Liver (tissue), 9 donors: ENCODE results near the gene ARMC2. TPM values are rescaled to one million over a fixed set of nuclear protein-coding genes. Genes with fewer than 3 reads are reported as not detected.

Source experiments
- DNase-seq: peaks from one replicate; pipeline ENCODE4 v3.0.0-alpha.2; 2017; ENCODE audit warnings: low spot score
- H3K27ac ChIP-seq, 2 donors: one replicate each; pipeline ENCODE4 v1.7.0; 2013; ENCODE audit warnings: inconsistent platforms in 2 of 2, low read length in 2 of 2, control low read depth in 1 of 2, low read depth in 1 of 2, mild to moderate bottlenecking in 1 of 2
- H3K27me3 ChIP-seq, 4 donors: one replicate each; pipeline versions ENCODE4 v1.6.1 to v1.7.0; 2013; ENCODE audit warnings: low read length in 3 of 4, inconsistent platforms in 1 of 4, mild to moderate bottlenecking in 1 of 4, moderate library complexity in 1 of 4; ENCODE audit not compliant: control insufficient read depth in 4 of 4, insufficient read depth in 4 of 4
- H3K36me3 ChIP-seq, 4 donors: one replicate each; pipeline versions ENCODE4 v1.6.1 to v1.7.0; 2013; ENCODE audit warnings: low read length in 3 of 4, mild to moderate bottlenecking in 3 of 4, low read depth in 1 of 4, moderate library complexity in 1 of 4; ENCODE audit not compliant: control insufficient read depth in 4 of 4, insufficient read depth in 3 of 4
- H3K4me1 ChIP-seq, 4 donors: one replicate each; pipeline versions ENCODE4 v1.6.1 to v1.7.0; 2013; ENCODE audit warnings: low read length in 3 of 4, mild to moderate bottlenecking in 3 of 4, moderate library complexity in 1 of 4; ENCODE audit not compliant: control insufficient read depth in 4 of 4, insufficient read depth in 4 of 4
- H3K4me3 ChIP-seq, 3 donors: one replicate each; pipeline versions ENCODE4 v1.6.1 to v1.7.0; 2013; ENCODE audit warnings: low read length in 3 of 3, control low read depth in 1 of 3, low read depth in 1 of 3, mild to moderate bottlenecking in 1 of 3
- H3K9ac ChIP-seq, 2 donors: one replicate each; pipeline ENCODE4 v1.7.0; 2013; ENCODE audit warnings: low read length in 2 of 2, mild to moderate bottlenecking in 2 of 2, moderate library complexity in 2 of 2, control low read depth in 1 of 2, low read depth in 1 of 2
- H3K9me3 ChIP-seq, 4 donors: one replicate each; pipeline versions ENCODE4 v1.6.1 to v1.7.0; 2013; ENCODE audit warnings: low read length in 3 of 4; ENCODE audit not compliant: control insufficient read depth in 4 of 4
- ATF3 ChIP-seq: IDR thresholded peaks from 2 replicates; pipeline ENCODE4 v1.6.1; 2016; ENCODE audit warnings: antibody characterized with exemption
- EGR1 ChIP-seq, 2 donors: IDR thresholded peaks; 2 replicates each; pipeline ENCODE4 v1.6.1; 2016 to 2018; ENCODE audit warnings: antibody characterized with exemption in 2 of 2, low read depth in 2 of 2
- FOXA1 ChIP-seq: IDR thresholded peaks from 2 replicates; pipeline ENCODE4 v1.6.1; 2016; ENCODE audit warnings: antibody characterized with exemption
- FOXA2 ChIP-seq: IDR thresholded peaks from 2 replicates; pipeline ENCODE4 v1.6.1; 2016; ENCODE audit warnings: antibody characterized with exemption
- GABPA ChIP-seq, 2 donors: IDR thresholded peaks in 1 of 2; conservative IDR thresholded peaks in 1 of 2; 2 replicates each; pipeline ENCODE4 v1.6.1; 2016; ENCODE audit warnings: antibody characterized with exemption in 2 of 2, mild to moderate bottlenecking in 1 of 2, moderate library complexity in 1 of 2
- HNF4A ChIP-seq, 2 donors: conservative IDR thresholded peaks; 2 replicates each; pipeline ENCODE4 v1.6.1; 2016; ENCODE audit warnings: antibody characterized with exemption in 2 of 2, mild to moderate bottlenecking in 2 of 2
- HNF4G ChIP-seq: IDR thresholded peaks from 2 replicates; pipeline ENCODE4 v1.6.1; 2016; ENCODE audit warnings: antibody characterized with exemption
- JUND ChIP-seq, 2 donors: IDR thresholded peaks; 2 replicates each; pipeline ENCODE4 v1.6.1; 2016; ENCODE audit warnings: antibody characterized with exemption in 2 of 2
- NR2F2 ChIP-seq: IDR thresholded peaks from 2 replicates; pipeline ENCODE4 v1.6.1; 2016; ENCODE audit warnings: antibody characterized with exemption
- RAD21 ChIP-seq, 2 donors: IDR thresholded peaks; 2 replicates each; pipeline ENCODE4 v1.6.1; 2016; ENCODE audit warnings: antibody characterized with exemption in 2 of 2, mild to moderate bottlenecking in 2 of 2
- RXRA ChIP-seq, 2 donors: IDR thresholded peaks; 2 replicates each; pipeline ENCODE4 v1.6.1; 2017 to 2018; ENCODE audit warnings: antibody characterized with exemption in 2 of 2, mild to moderate bottlenecking in 1 of 2
- SP1 ChIP-seq: IDR thresholded peaks from 2 replicates; pipeline ENCODE4 v1.6.1; 2018; ENCODE audit warnings: antibody characterized with exemption, mild to moderate bottlenecking
- TAF1 ChIP-seq: conservative IDR thresholded peaks from 2 replicates; pipeline ENCODE4 v1.6.1; 2016; ENCODE audit warnings: antibody characterized with exemption, mild to moderate bottlenecking
- YY1 ChIP-seq: IDR thresholded peaks from 2 replicates; pipeline ENCODE4 v1.6.1; 2016; ENCODE audit warnings: antibody characterized with exemption, mild to moderate bottlenecking
- WGBS: extraction: QIAGEN DNeasy Blood & Tissue Kit; methylation state at CpG from one replicate; pipeline ENCODE4 v1.1.7; 2013; 5-methylcytosine and 5-hydroxymethylcytosine counted together
- polyA plus RNA-seq, 2 donors: library from polyadenylated mRNA; stranded (reverse) in 1 of 2; unstranded in 1 of 2; fragments of 200-250 nt in 1 of 2; fragments of >200 nt in 1 of 2; fragmentation: Nextera tagmentation in 1 of 2; extraction: Ambion mirVana in 1 of 2; gene quantifications; one replicate each; pipeline versions ENCODE4 v1.2.1 to v1.2.3, GENCODE V29; 2013 to 2015
- total RNA-seq, 2 donors: library from RNA; depleted of rRNA; stranded (reverse); fragments of >200 nt; gene quantifications; one replicate each; pipeline ENCODE4 v1.2.3, GENCODE V29; 2014
- TF ChIP-seq, protein P1 (sequence below): IDR thresholded peaks from 2 replicates; pipeline ENCODE4 v1.6.1; 2016; ENCODE audit warnings: antibody characterized with exemption, mild to moderate bottlenecking
- TF ChIP-seq, protein P2 (sequence below): IDR thresholded peaks from 2 replicates; pipeline ENCODE4 v1.6.1; 2016; ENCODE audit warnings: antibody characterized with exemption
- TF ChIP-seq, protein P3 (sequence below): fragments of 150-350 bp; IDR thresholded peaks from 2 replicates; pipeline ENCODE4 v1.5.1; 2017; ENCODE audit warnings: improper control_type of control experiment, low read depth, low read length; ENCODE audit not compliant: missing input control
- TF ChIP-seq, protein P4 (sequence below): IDR thresholded peaks from 2 replicates; pipeline ENCODE4 v1.6.1; 2016; ENCODE audit warnings: antibody characterized with exemption
- donor health status: healthy.
- donor health status: healthy.
- donor health status: healthy.
- donor health status: healthy.
- donor health status: healthy.

ARMC2 gene
- total and polyA plus RNA-seq, 4 donors: 0.24 to 1.5 (median 0.73) TPM

GRCh38 chr6:108836061-108836460 is 12.2 kb upstream of the ARMC2 start:
- H3K4me3 ChIP-seq: no peak overlapping the region
- 94% methylated on average over 3 of the region's 3 CpGs for WGBS
- no peak overlapping the region for H3K27ac ChIP-seq
- DNase-seq: no peak
- no peaks in the 10 kb centered on the region for H3K36me3 ChIP-seq
- H3K9ac ChIP-seq: no peak overlapping the region
- no peaks in the 10 kb centered on the region for H3K9me3 ChIP-seq
- H3K27me3 ChIP-seq: no peaks in the 10 kb centered on the region
- TF ChIP-seq, protein P1, sequence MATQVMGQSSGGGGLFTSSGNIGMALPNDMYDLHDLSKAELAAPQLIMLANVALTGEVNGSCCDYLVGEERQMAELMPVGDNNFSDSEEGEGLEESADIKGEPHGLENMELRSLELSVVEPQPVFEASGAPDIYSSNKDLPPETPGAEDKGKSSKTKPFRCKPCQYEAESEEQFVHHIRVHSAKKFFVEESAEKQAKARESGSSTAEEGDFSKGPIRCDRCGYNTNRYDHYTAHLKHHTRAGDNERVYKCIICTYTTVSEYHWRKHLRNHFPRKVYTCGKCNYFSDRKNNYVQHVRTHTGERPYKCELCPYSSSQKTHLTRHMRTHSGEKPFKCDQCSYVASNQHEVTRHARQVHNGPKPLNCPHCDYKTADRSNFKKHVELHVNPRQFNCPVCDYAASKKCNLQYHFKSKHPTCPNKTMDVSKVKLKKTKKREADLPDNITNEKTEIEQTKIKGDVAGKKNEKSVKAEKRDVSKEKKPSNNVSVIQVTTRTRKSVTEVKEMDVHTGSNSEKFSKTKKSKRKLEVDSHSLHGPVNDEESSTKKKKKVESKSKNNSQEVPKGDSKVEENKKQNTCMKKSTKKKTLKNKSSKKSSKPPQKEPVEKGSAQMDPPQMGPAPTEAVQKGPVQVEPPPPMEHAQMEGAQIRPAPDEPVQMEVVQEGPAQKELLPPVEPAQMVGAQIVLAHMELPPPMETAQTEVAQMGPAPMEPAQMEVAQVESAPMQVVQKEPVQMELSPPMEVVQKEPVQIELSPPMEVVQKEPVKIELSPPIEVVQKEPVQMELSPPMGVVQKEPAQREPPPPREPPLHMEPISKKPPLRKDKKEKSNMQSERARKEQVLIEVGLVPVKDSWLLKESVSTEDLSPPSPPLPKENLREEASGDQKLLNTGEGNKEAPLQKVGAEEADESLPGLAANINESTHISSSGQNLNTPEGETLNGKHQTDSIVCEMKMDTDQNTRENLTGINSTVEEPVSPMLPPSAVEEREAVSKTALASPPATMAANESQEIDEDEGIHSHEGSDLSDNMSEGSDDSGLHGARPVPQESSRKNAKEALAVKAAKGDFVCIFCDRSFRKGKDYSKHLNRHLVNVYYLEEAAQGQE: no peak
- TF ChIP-seq, protein P2, sequence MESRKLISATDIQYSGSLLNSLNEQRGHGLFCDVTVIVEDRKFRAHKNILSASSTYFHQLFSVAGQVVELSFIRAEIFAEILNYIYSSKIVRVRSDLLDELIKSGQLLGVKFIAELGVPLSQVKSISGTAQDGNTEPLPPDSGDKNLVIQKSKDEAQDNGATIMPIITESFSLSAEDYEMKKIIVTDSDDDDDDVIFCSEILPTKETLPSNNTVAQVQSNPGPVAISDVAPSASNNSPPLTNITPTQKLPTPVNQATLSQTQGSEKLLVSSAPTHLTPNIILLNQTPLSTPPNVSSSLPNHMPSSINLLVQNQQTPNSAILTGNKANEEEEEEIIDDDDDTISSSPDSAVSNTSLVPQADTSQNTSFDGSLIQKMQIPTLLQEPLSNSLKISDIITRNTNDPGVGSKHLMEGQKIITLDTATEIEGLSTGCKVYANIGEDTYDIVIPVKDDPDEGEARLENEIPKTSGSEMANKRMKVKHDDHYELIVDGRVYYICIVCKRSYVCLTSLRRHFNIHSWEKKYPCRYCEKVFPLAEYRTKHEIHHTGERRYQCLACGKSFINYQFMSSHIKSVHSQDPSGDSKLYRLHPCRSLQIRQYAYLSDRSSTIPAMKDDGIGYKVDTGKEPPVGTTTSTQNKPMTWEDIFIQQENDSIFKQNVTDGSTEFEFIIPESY: no peak
- TF ChIP-seq ATF3: no peak
- no peak for TF ChIP-seq TAF1
- no peak for TF ChIP-seq YY1
- TF ChIP-seq GABPA (IDR thresholded peaks at IDR 0.05 in 1 of 2, conservative IDR thresholded peaks at IDR 0.05 in 1 of 2): no peak
- no peak for TF ChIP-seq JUND (IDR thresholded peaks at IDR 0.05)
- no peak for TF ChIP-seq HNF4G
- no peak for TF ChIP-seq EGR1 (IDR thresholded peaks at IDR 0.05; ENCODE audit: low read depth in 2 of 2)
- no peak for TF ChIP-seq RXRA (IDR thresholded peaks at IDR 0.05)
- TF ChIP-seq NR2F2: no peak
- TF ChIP-seq RAD21 (IDR thresholded peaks at IDR 0.05): no peak
- TF ChIP-seq FOXA2: no peak
- TF ChIP-seq FOXA1: no peak
- no peak for TF ChIP-seq SP1
- TF ChIP-seq, protein P3, sequence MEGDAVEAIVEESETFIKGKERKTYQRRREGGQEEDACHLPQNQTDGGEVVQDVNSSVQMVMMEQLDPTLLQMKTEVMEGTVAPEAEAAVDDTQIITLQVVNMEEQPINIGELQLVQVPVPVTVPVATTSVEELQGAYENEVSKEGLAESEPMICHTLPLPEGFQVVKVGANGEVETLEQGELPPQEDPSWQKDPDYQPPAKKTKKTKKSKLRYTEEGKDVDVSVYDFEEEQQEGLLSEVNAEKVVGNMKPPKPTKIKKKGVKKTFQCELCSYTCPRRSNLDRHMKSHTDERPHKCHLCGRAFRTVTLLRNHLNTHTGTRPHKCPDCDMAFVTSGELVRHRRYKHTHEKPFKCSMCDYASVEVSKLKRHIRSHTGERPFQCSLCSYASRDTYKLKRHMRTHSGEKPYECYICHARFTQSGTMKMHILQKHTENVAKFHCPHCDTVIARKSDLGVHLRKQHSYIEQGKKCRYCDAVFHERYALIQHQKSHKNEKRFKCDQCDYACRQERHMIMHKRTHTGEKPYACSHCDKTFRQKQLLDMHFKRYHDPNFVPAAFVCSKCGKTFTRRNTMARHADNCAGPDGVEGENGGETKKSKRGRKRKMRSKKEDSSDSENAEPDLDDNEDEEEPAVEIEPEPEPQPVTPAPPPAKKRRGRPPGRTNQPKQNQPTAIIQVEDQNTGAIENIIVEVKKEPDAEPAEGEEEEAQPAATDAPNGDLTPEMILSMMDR: no peak
- TF ChIP-seq, protein P4, sequence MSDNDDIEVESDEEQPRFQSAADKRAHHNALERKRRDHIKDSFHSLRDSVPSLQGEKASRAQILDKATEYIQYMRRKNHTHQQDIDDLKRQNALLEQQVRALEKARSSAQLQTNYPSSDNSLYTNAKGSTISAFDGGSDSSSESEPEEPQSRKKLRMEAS: no peak
- TF ChIP-seq HNF4A (conservative IDR thresholded peaks at IDR 0.05): no peak
- H3K4me1 ChIP-seq: no peaks in the 10 kb centered on the region
